Karpas-422 (cell line): ENCODE measurements around the gene PSMA6. TPM values are rescaled to one million over a fixed set of nuclear protein-coding genes. Genes with fewer than 3 reads are reported as not detected.
A peak's percentile ranks its signal among the peaks of the same experiment; 100 is the strongest.
"Not testable (repeated sequence)": the region's sequence is repeated elsewhere in the genome, so short reads cannot be mapped to it uniquely, and the experiment has no call there.

Experiments used
- DNase-seq: peaks from one replicate; pipeline ENCODE4 v3.0.0-alpha.2; 2015
- H2AFZ ChIP-seq: fragments of 200-600 bp; sonication (generic); 2 replicates; pipeline ENCODE4 v1.6.1; 2014; ENCODE audit warnings: antibody characterized with exemption, low read length, mixed read lengths
- H3K27ac ChIP-seq: fragments of 200-600 bp; sonication (generic); 2 replicates; pipeline ENCODE4 v1.5.1; 2014; ENCODE audit warnings: mild to moderate bottlenecking, low read length, moderate library complexity
- H3K27me3 ChIP-seq: fragments of 200-600 bp; sonication (generic); 2 replicates; pipeline ENCODE4 v1.6.1; 2014; ENCODE audit warnings: low read length, mixed read lengths
- H3K36me3 ChIP-seq: fragments of 200-600 bp; sonication (generic); 2 replicates; pipeline ENCODE4 v1.6.1; 2014; ENCODE audit warnings: low read length, mixed read lengths; ENCODE audit not compliant: insufficient read depth
- H3K4me1 ChIP-seq: fragments of 200-600 bp; sonication (generic); 2 replicates; pipeline ENCODE4 v1.6.1; 2014; ENCODE audit warnings: mild to moderate bottlenecking, low read length, mixed read lengths
- H3K4me2 ChIP-seq: fragments of 200-600 bp; sonication (generic); 2 replicates; pipeline ENCODE4 v1.6.1; 2014; ENCODE audit warnings: low read length, low read depth, mild to moderate bottlenecking; ENCODE audit not compliant: poor library complexity, severe bottlenecking
- H3K4me3 ChIP-seq: fragments of 200-600 bp; sonication (generic); 2 replicates; pipeline ENCODE4 v1.5.1; 2014; ENCODE audit warnings: mild to moderate bottlenecking, antibody characterized with exemption, low read length, mixed read lengths
- H3K79me2 ChIP-seq: fragments of 200-600 bp; sonication (generic); 2 replicates; pipeline ENCODE4 v1.6.1; 2014; ENCODE audit warnings: mild to moderate bottlenecking, low read length, mixed read lengths
- H3K9ac ChIP-seq: fragments of 200-600 bp; sonication (generic); 2 replicates; pipeline ENCODE4 v1.6.0; 2014; ENCODE audit warnings: low read length
- H3K9me2 ChIP-seq: fragments of 200-600 bp; sonication (generic), shearing (Covaris generic); replicated peaks from 2 replicates; pipeline ENCODE4 v1.6.0; 2014; ENCODE audit warnings: mild to moderate bottlenecking, low read length, moderate library complexity; ENCODE audit not compliant: insufficient read depth
- H3K9me3 ChIP-seq: fragments of 300-700, 200-600 bp; sonication (generic); 2 replicates; pipeline ENCODE4 v1.6.1; 2014; ENCODE audit warnings: low read length, mixed read lengths
- H4K20me1 ChIP-seq: fragments of 200-600 bp; sonication (generic); 2 replicates; pipeline ENCODE4 v1.6.1; 2014; ENCODE audit warnings: mild to moderate bottlenecking, antibody characterized with exemption, low read length, low read depth; ENCODE audit not compliant: insufficient read depth
- total RNA-seq: library from RNA; depleted of rRNA; stranded (reverse); fragments of >200 nt; shearing (Covaris generic); gene quantifications from 2 replicates; pipeline ENCODE4 v1.2.3, GENCODE V29; 2014; ENCODE audit warnings: low replicate concordance

Gene PSMA6
- total RNA-seq, 1 experiment from 2014 or later: 344 TPM

DNA sequence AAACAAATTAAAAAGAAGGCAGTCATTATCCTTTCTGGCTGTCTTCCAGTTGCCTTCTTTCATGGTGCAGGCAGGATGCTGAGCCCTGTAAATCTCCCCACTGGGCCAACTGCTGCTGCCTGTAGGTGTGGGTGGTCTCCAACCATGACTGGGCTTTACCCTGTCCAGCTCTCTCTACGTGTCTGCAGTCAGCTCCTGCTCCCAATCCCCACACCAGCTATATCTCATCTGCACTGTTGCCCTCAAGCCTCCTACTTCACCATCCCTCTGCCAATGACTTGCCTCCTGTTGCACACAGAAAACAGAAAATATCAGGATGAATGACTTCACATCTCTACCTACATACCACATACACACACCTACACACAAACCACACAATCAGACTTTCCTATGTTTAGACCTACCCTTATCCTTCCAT is 39.7 kb upstream of the PSMA6 start:
- Histone ChIP-seq H3K4me3 (no peak overlapping the region), H3K4me2 (no peak overlapping the region), H4K20me1 (no peaks in the 10 kb centered on the region), H2AFZ (no peak overlapping the region), H3K4me1 (peaks cover 12% of the 10 kb centered on the region), H3K36me3 (no peaks in the 10 kb centered on the region), H3K9me3 (no peaks in the 10 kb centered on the region), H3K27me3 (no peaks in the 10 kb centered on the region), H3K27ac (no peak overlapping the region), H3K79me2 (peaks cover 8% of the 10 kb centered on the region), H3K9me2 (no peaks in the 10 kb centered on the region), H3K9ac (no peak overlapping the region)
- DNase-seq: no peak

DNA sequence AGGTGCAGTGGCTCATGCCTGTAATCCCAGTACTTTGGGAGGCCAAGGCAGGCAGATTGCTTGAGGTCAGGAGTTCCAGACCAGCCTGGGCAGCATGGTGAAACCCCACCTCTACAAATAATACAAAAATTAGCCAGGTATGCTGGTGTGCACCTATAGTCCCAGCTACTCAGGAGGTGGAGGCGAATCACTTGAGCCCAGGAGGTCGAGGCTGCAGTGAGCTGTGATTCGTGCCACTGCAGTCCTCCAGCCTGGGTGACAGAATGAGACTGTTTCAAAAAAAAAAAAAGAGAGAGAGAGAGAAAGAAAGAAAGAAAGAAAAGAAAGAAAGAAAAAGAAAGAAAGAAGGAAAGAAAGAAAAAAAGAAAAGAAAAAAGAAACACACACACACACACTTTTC is 39.1 kb upstream of the PSMA6 start:
- H3K27me3 ChIP-seq, H3K27ac ChIP-seq: not testable (repeated sequence)

DNA sequence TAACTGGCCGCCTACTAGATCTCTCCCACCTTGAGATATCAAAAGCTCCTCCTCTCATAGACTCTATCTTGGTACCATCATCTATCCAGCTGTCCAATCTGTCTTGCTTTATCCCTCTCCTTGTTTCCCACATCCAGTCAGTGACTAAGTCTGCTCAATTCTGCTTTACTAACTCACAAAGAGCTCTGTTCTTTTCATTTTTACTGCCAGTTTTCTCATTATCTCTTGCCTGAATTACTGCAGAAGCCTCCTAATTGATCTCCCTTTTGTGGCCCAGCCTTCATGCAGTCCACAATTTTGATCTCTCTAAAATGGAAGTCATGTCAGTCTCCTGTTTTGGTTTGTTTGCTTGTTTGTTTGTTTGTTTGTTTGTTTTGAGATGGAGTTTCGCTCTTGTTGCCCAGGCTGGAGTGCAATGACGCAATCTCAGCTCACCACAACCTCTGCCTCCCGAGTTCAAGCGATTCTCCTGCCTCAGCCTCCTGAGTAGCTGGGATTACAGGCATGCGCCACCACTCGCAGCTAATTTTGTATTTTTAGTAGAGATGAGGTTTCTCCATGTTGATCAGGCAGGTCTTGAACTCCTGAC is 38.1 kb upstream of the PSMA6 start:
- H3K4me1 ChIP-seq, H2AFZ ChIP-seq, H3K27me3 ChIP-seq, H4K20me1 ChIP-seq, H3K4me3 ChIP-seq, H3K9me2 ChIP-seq, H3K4me2 ChIP-seq, H3K9me3 ChIP-seq, DNase-seq, H3K9ac ChIP-seq, H3K27ac ChIP-seq, H3K36me3 ChIP-seq: not testable (repeated sequence)
- peaks cover 17% of the 10 kb centered on the region for H3K79me2 ChIP-seq

More for the DNA sequence above, 39.1 kb upstream of the PSMA6 start:
- not testable (repeated sequence) for H3K36me3 ChIP-seq, H3K4me3 ChIP-seq, H4K20me1 ChIP-seq, H2AFZ ChIP-seq, DNase-seq, H3K9ac ChIP-seq, H3K9me3 ChIP-seq, H3K9me2 ChIP-seq, H3K4me1 ChIP-seq, H3K4me2 ChIP-seq, H3K79me2 ChIP-seq

DNA sequence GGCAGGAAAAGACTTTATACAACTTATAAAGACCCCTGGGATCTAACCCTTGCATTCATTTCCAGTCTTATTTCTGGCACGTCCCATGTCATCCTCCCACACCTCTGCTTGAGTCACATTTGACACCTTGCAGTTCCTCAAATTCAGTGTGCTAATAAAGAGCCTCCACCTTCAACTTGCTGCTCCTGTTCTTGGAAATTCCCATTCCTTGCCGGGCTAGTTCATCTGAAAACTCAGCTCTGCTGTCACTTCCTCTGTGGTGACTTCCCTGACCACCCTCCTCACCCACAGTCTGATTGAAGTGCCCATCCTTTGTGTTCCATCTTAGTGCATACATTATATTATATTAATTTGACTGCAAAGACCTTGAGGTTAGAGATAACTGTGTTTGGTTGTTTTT is 37.4 kb upstream of the PSMA6 start:
- Histone ChIP-seq H3K4me2 (no peak overlapping the region), H3K79me2 (peaks cover 22% of the 10 kb centered on the region), H4K20me1 (no peaks in the 10 kb centered on the region), H3K27me3 (no peaks in the 10 kb centered on the region), H3K4me3 (no peak overlapping the region), H3K27ac (no peak overlapping the region), H3K9ac (no peak overlapping the region), H3K9me2 (no peaks in the 10 kb centered on the region), H3K9me3 (no peaks in the 10 kb centered on the region), H3K36me3 (no peaks in the 10 kb centered on the region), H2AFZ (no peak overlapping the region), H3K4me1 (no peaks in the 10 kb centered on the region)
- no peak for DNase-seq

DNA sequence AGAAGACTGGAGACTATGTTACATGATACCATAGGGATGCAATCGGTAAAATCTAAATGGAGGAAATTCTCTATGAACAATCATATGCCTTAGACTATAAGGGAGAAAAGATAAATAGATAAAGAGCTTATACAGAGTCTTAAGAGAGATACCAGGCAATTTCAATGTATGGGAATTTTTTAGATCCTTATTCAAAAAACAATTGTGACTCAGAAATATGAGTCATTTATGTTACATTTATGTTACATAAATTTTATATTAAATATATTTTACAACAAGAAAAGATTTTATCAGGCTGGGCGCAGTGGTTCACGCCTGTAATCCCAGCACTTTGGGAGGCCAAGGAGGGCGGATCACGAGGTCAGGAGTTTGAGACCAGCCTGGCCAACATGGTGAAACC is 36.5 kb upstream of the PSMA6 start:
- no peak for DNase-seq
- H3K4me2 ChIP-seq: no peak overlapping the region
- H3K79me2 ChIP-seq: peaks cover 27% of the 10 kb centered on the region
- no peak overlapping the region for H2AFZ ChIP-seq
- no peaks in the 10 kb centered on the region for H3K9me2 ChIP-seq
- H3K27me3 ChIP-seq: no peaks in the 10 kb centered on the region
- no peak overlapping the region for H3K4me3 ChIP-seq
- no peaks in the 10 kb centered on the region for H3K4me1 ChIP-seq
- no peaks in the 10 kb centered on the region for H4K20me1 ChIP-seq
- no peak overlapping the region for H3K9ac ChIP-seq
- peaks cover 5% of the 10 kb centered on the region for H3K36me3 ChIP-seq
- H3K9me3 ChIP-seq: peaks cover 5% of the 10 kb centered on the region; the same call in 1 of the 2 replicates
- no peak overlapping the region for H3K27ac ChIP-seq

DNA sequence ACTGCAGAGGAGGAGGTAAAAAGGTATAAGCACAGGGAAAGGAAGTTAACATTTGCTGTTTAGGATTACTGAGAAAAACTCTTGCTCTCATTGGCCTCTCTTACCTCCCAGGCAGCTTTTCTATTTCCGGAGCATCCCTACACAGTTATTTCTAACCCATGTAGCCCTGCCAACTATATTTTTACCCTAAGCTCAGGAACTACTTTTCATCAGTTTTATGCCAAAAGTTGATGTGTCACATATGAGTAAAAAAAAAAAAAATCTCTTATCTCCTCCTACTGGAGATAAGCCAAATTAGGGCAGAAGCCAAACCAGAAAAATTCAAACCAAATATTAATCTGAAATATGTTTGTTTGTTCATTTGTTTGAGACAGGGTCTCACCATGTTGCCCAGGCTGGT is 34.4 kb upstream of the PSMA6 start:
- H3K4me2 ChIP-seq: no peak overlapping the region
- no peak overlapping the region for H3K9ac ChIP-seq
- H3K9me2 ChIP-seq: no peaks in the 10 kb centered on the region
- H3K79me2 ChIP-seq: peaks cover 27% of the 10 kb centered on the region
- H4K20me1 ChIP-seq: no peaks in the 10 kb centered on the region
- H3K4me1 ChIP-seq: no peaks in the 10 kb centered on the region
- peaks cover 8% of the 10 kb centered on the region for H3K36me3 ChIP-seq
- no peak overlapping the region for H3K4me3 ChIP-seq
- H3K27ac ChIP-seq: no peak overlapping the region
- no peak for DNase-seq
- H3K9me3 ChIP-seq: peaks cover 6% of the 10 kb centered on the region; the same call in 1 of the 2 replicates
- H3K27me3 ChIP-seq: no peaks in the 10 kb centered on the region
- no peak overlapping the region for H2AFZ ChIP-seq

DNA sequence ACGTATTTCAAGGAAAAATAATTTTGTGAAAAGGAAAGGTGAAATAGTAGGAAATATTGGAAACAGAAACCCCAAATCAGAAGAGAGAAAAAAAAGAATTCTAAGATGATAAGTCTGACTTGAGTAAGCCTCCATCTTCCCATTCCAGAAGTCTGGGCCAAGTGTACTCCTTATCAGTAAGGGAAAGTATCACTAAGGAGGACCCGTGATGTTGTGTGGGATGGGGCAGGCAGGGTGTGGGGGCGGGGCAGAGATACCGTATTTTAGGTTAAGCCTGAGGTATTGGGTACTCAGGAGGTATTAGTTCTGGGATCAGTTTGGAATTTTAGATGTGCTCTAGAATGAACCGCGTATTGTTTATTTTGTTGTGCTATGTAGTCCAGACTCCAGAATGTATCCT is 33.8 kb upstream of the PSMA6 start:
- DNase-seq: no peak
- H3K79me2 ChIP-seq: peaks cover 27% of the 10 kb centered on the region
- H3K27me3 ChIP-seq: no peaks in the 10 kb centered on the region
- no peaks in the 10 kb centered on the region for H4K20me1 ChIP-seq
- H2AFZ ChIP-seq: no peak overlapping the region
- peaks cover 8% of the 10 kb centered on the region for H3K36me3 ChIP-seq
- no peak overlapping the region for H3K9ac ChIP-seq
- no peaks in the 10 kb centered on the region for H3K4me1 ChIP-seq
- no peak overlapping the region for H3K4me2 ChIP-seq
- H3K9me2 ChIP-seq: no peaks in the 10 kb centered on the region
- no peak overlapping the region for H3K27ac ChIP-seq
- H3K9me3 ChIP-seq: peaks cover 6% of the 10 kb centered on the region; the same call in 1 of the 2 replicates
- no peak overlapping the region for H3K4me3 ChIP-seq

DNA sequence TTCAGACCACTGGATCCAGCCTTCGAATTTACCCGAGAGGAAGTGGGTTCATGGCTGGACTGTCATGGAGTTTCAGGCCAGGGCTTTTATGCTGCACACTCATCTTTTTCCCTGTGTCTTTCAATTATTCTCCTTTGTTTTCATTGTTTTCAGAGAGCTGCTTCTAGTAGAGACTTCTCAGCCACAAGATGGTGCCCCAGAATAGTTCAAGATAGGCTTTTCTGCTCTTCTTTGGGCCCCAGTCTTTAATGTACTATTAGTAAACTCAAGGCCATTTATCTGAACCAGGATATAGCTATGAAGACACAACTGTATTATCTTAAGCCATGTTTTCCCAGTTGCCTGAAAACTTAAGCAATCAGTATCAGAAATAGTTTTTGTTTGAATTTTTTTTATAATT is 30.4 kb upstream of the PSMA6 start:
- H2AFZ ChIP-seq: no peak overlapping the region
- no peak overlapping the region for H3K27ac ChIP-seq
- no peak overlapping the region for H3K4me3 ChIP-seq
- no peaks in the 10 kb centered on the region for H3K27me3 ChIP-seq
- no peaks in the 10 kb centered on the region for H4K20me1 ChIP-seq
- peaks cover 26% of the 10 kb centered on the region for H3K79me2 ChIP-seq
- H3K4me2 ChIP-seq: no peak overlapping the region
- H3K9ac ChIP-seq: no peak overlapping the region
- no peaks in the 10 kb centered on the region for H3K9me2 ChIP-seq
- no peaks in the 10 kb centered on the region for H3K4me1 ChIP-seq
- DNase-seq: peak; percentile 53
- H3K36me3 ChIP-seq: peaks cover 8% of the 10 kb centered on the region
- peaks cover 6% of the 10 kb centered on the region; the same call in 1 of the 2 replicates for H3K9me3 ChIP-seq
